Memory B cell (primary cell): Measurements from ENCODE around the gene MTIF3.

Experiments
- ATAC-seq: fragments of 150-1000 bp; cut with Tn5 transposase; 2 replicates; pipeline ENCODE4 v1.10.0; 2021; ENCODE audit warnings: low read depth, mild to moderate bottlenecking, moderate library complexity
- DNase-seq, 2 donors: peaks; one replicate each; pipeline ENCODE4 v3.0.0; 2022; ENCODE audit warnings: low spot score in 2 of 2
- H3K27ac Mint-ChIP-seq: one replicate; pipeline ENCODE4 v1.8.0; 2022; ENCODE audit warnings: mild to moderate bottlenecking, moderate library complexity, mixed read lengths
- H3K27me3 Mint-ChIP-seq: one replicate; pipeline ENCODE4 v1.8.0; 2022; ENCODE audit warnings: mixed read lengths
- H3K36me3 Mint-ChIP-seq: one replicate; pipeline ENCODE4 v1.8.0; 2022; ENCODE audit warnings: mild to moderate bottlenecking, mixed read lengths
- H3K4me1 Mint-ChIP-seq: one replicate; pipeline ENCODE4 v1.8.0; 2022; ENCODE audit warnings: mixed read lengths
- H3K4me3 Mint-ChIP-seq: one replicate; pipeline ENCODE4 v1.8.0; 2022; ENCODE audit warnings: mild to moderate bottlenecking, moderate library complexity, mixed read lengths
- H3K9me3 Mint-ChIP-seq: one replicate; pipeline ENCODE4 v1.8.0; 2022; ENCODE audit warnings: mixed read lengths

Gene MTIF3

DNA sequence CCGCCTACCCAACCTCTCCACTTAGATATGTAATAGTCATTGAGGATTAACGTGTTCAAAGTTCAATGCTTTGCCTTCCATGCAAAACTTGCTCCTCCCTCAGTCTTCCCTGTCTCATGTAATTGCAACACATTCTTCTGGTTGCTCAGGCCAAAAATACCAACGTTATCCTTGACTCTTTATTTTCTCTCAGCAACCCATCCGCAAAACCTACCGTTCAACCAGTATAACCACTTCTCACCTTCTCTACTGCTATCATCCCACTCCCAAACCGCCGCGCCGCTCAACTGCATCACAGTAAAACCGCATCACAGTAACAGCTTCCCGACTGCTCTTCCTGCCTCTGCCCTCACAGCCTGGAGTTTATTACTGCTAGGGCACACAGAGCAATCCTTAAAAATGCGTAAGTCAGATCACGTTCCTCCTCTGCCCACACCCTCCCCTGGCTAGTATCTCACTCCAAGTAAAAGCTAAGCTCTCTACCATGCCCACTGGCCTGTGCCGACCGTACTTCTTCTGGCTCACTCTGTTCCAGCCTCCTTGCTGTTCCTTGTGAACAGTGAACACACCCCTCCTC lies 8.2 kb downstream of the MTIF3 start:
- DNase-seq (no peak), ATAC-seq (no peak)
- H3K36me3 Mint-ChIP-seq, result peaks cover 29% of the 10 kb centered on the region
- H3K9me3 Mint-ChIP-seq, result no peaks in the 10 kb centered on the region
- H3K27me3 Mint-ChIP-seq, result no peaks in the 10 kb centered on the region
- peaks cover 33% of the 10 kb centered on the region for H3K4me1 Mint-ChIP-seq
- H3K4me3 Mint-ChIP-seq, result peak overlapping the region; percentile 56
- peak overlapping the region; percentile 84 for H3K27ac Mint-ChIP-seq

DNA sequence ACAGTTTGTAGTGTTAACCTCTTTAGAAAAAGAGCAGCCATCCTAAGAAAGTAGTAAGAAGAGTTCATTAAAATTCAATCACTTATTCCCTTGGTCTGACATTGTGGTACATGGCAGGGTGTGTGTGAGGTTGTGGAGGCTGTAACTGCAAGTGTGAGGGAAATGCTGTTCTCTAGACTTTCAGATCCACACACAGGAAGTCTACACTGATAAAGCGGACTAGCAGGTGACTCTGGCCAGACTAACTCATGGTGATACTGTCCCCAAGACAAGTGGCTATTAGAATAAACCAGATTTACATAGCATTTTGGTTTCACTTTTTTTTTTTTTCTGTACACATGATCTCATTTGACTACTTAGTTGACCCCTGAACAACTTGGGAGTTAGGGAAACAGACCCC lies 10.0 kb downstream of the MTIF3 start:
- Mint-ChIP-seq H3K27me3 (no peaks in the 10 kb centered on the region), H3K27ac (peak overlapping the region; percentile 78), H3K4me3 (no peak overlapping the region), H3K36me3 (peaks cover 30% of the 10 kb centered on the region), H3K9me3 (no peaks in the 10 kb centered on the region), H3K4me1 (peaks cover 31% of the 10 kb centered on the region)
- DNase-seq (no peak), ATAC-seq (no peak)

DNA sequence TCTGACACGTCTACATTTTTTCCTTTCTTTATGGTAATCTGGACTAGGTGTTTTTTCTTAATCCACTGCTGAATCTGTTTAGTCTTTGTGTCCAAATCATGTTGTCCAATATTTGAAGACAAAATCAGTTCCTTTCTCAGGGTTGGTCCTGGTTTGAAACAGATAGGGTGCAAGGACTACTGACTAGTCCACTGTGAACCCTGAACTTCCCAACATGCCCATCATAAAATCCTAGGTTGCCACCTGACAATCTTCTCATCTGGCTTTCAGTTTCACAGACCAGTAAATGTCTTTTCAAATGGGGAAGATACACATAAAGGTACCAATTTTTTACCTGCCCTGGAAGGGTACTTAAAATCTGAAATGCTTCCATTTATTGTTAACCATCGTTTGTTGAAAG lies 13.2 kb downstream of the MTIF3 start:
- Mint-ChIP-seq H3K4me1 (peaks cover 26% of the 10 kb centered on the region), H3K4me3 (no peak overlapping the region), H3K27ac (peak overlapping the region; percentile 72), H3K9me3 (no peaks in the 10 kb centered on the region), H3K36me3 (peaks cover 39% of the 10 kb centered on the region), H3K27me3 (no peaks in the 10 kb centered on the region)
- DNase-seq (no peak), ATAC-seq (no peak)

GRCh38 chr13:27432611-27433210 lies 17.7 kb downstream of the MTIF3 start:
- Mint-ChIP-seq H3K36me3 (peaks cover 44% of the 10 kb centered on the region), H3K9me3 (no peaks in the 10 kb centered on the region), H3K27me3 (no peaks in the 10 kb centered on the region), H3K4me3 (no peak overlapping the region), H3K4me1 (peaks cover 19% of the 10 kb centered on the region), H3K27ac (no peak overlapping the region)
- ATAC-seq, result no peak
- no peak for DNase-seq

DNA sequence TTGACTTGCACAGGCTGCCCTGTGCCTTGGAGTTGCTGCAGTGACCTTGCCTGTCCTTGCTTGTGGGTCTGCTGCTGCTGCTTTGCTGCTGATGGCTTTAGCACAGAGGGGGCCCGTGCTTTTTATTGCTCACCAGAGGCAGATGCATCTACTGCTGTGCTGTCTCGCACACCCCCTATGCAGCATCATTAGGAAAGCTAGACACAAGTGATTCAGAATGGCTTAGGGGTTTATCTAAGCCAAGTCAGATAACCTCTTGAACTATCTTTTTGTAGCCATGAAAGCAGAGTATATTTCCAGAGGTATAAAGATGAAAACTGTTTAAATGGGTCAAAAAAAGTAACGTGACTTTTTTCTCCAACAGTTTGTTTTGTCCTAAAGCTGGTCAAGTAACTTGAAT lies 18.2 kb downstream of the MTIF3 start:
- H3K27ac Mint-ChIP-seq, result no peak overlapping the region
- ATAC-seq (no peak), DNase-seq (no peak)
- no peaks in the 10 kb centered on the region for H3K27me3 Mint-ChIP-seq
- no peaks in the 10 kb centered on the region for H3K9me3 Mint-ChIP-seq
- peaks cover 40% of the 10 kb centered on the region for H3K36me3 Mint-ChIP-seq
- no peak overlapping the region for H3K4me3 Mint-ChIP-seq
- H3K4me1 Mint-ChIP-seq, result peaks cover 20% of the 10 kb centered on the region

- ATAC-seq, result no peak
- H3K36me3 Mint-ChIP-seq, result peaks cover 31% of the 10 kb centered on the region
- peak overlapping the region; percentile 79 for H3K27ac Mint-ChIP-seq
- H3K9me3 Mint-ChIP-seq, result no peaks in the 10 kb centered on the region
- H3K4me3 Mint-ChIP-seq, result peak overlapping the region; percentile 50
- H3K27me3 Mint-ChIP-seq, result no peaks in the 10 kb centered on the region
- H3K4me1 Mint-ChIP-seq, result peaks cover 31% of the 10 kb centered on the region
- no peak for DNase-seq
Measured at GRCh38 chr13:27428160-27428559, 22.2 kb downstream of the MTIF3 start.

GRCh38 chr13:27427641-27428040 lies 22.7 kb downstream of the MTIF3 start:
- Mint-ChIP-seq H3K27me3 (no peaks in the 10 kb centered on the region), H3K9me3 (no peaks in the 10 kb centered on the region), H3K4me1 (peaks cover 31% of the 10 kb centered on the region), H3K4me3 (peak overlapping the region; percentile 29), H3K36me3 (peaks cover 27% of the 10 kb centered on the region), H3K27ac (peak overlapping the region; percentile 79)
- no peak for ATAC-seq
- DNase-seq, result no peak

DNA sequence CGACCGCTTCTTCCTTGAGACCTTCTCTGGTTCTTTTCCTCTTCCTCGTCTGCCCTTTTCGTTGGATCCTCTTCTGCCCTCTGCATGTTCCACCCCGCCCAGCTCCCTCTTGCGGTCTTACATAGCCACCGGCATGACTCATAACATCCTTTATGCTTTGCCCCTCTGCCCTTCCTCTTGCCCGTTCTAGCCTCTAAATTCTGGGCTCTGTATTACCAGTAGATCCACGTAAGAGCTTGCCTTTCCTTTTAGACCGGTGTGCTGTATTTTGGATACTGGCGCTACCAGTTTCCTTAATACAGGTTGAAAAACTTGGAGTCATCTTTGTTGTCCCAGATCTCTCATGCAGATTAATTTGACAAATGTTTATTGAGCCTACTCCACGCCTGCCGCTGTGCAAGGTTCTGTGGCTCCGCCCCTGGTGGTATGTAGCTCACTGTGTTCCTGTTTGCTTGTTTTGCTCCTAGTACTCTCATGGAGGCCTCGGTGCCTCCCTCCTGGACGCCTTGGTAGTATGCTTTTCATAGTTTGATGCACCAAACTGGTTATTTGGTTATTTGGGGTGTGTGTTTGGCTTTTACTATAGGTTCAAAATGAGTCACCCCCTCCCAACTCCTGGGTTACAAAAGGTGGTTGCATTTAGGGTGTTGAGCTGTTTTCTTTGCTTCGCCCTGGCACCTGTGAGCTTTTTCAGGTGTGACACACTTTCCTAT lies 24.3 kb downstream of the MTIF3 start:
- DNase-seq (peak; percentile 53 to 65), ATAC-seq (peak; percentile 75)
- peak overlapping the region; percentile 88 for H3K27ac Mint-ChIP-seq
- no peaks in the 10 kb centered on the region for H3K9me3 Mint-ChIP-seq
- no peaks in the 10 kb centered on the region for H3K27me3 Mint-ChIP-seq
- peak overlapping the region; percentile 87 for H3K4me3 Mint-ChIP-seq
- H3K4me1 Mint-ChIP-seq, result peaks cover 30% of the 10 kb centered on the region
- peaks cover 17% of the 10 kb centered on the region for H3K36me3 Mint-ChIP-seq

GRCh38 chr13:27425158-27425917 lies 25.0 kb downstream of the MTIF3 start:
- H3K36me3 Mint-ChIP-seq, result peaks cover 10% of the 10 kb centered on the region
- no peak for ATAC-seq
- H3K4me3 Mint-ChIP-seq, result peak overlapping the region; percentile 87
- peaks cover 25% of the 10 kb centered on the region for H3K4me1 Mint-ChIP-seq
- no peaks in the 10 kb centered on the region for H3K9me3 Mint-ChIP-seq
- H3K27ac Mint-ChIP-seq, result peak overlapping the region; percentile 88
- H3K27me3 Mint-ChIP-seq, result no peaks in the 10 kb centered on the region
- DNase-seq, result no peak

DNA sequence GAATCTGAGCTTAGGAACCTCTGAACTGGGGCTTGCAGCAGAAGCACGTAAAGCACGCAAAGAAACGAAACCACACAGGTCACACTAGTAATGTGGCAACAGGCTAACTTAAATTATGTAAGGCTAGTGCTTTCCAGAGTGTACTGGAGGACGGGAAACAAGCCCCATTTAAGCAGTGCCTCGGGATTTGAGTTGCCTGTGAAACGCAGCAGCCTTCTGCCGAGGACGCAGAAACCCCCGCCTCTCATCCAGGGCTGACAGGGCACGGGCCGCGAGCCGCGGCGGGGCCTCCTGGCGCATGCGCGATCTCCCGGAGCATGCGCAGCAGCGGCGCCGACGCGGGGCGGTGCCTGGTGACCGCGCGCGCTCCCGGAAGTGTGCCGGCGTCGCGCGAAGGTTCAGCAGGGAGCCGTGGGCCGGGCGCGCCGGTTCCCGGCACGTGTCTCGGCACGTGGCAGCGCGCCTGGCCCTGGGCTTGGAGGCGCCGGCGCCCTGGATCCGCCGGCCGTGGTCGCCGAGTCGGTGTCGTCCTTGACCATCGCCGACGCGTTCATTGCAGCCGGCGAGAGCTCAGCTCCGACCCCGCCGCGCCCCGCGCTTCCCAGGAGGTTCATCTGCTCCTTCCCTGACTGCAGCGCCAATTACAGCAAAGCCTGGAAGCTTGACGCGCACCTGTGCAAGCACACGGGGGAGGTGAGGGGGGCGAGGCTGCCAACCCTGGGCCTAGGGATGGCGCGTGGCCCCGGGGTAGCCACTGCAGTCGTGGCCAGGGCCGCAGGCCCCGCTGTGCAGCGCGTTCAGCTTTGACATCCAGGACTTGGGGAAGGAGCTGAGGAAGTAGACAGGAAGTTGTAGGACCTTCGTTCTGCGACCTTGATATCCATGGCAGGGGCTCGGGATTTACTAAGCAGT lies 25.9 kb downstream of the MTIF3 start, which contains the start of gene GTF3A:
Gene GTF3A, plus strand, starts transcription at position 374 of the 912 bp plus-strand sequence.
- ATAC-seq (peak; percentile 70), DNase-seq (peak; percentile 90 to 92)
- Mint-ChIP-seq H3K27ac (peak within 1 kb of the TSS; percentile 88), H3K9me3 (no peaks in the 10 kb centered on the region), H3K4me3 (peak within 1 kb of the TSS; percentile 87), H3K4me1 (peaks cover 25% of the 10 kb centered on the region), H3K36me3 (peaks cover 10% of the 10 kb centered on the region), H3K27me3 (no peaks in the 10 kb centered on the region)

DNA sequence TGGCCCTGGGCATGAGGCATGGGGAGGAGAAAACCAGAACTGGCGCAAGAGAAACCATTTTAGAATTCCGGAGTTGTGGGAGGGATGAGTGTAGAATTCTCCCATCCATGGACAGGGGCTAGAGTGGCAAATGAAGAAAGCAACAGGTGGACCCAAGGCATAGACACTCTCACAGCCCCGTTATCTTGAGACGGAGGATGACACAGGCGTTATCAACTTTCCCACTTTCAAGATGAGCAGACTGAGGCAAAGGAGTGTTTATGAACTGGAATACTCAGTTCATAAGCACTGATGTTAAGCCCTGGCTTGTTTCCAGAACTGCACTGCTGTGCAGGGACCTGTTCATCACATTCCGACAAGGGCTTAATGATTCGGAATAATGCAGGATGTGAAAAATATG lies 27.0 kb downstream of the MTIF3 start:
- peak overlapping the region; percentile 71 for H3K4me3 Mint-ChIP-seq
- peaks cover 24% of the 10 kb centered on the region for H3K4me1 Mint-ChIP-seq
- H3K27me3 Mint-ChIP-seq, result no peaks in the 10 kb centered on the region
- peaks cover 9% of the 10 kb centered on the region for H3K36me3 Mint-ChIP-seq
- no peaks in the 10 kb centered on the region for H3K9me3 Mint-ChIP-seq
- H3K27ac Mint-ChIP-seq, result no peak overlapping the region
- ATAC-seq (no peak), DNase-seq (no peak)

DNA sequence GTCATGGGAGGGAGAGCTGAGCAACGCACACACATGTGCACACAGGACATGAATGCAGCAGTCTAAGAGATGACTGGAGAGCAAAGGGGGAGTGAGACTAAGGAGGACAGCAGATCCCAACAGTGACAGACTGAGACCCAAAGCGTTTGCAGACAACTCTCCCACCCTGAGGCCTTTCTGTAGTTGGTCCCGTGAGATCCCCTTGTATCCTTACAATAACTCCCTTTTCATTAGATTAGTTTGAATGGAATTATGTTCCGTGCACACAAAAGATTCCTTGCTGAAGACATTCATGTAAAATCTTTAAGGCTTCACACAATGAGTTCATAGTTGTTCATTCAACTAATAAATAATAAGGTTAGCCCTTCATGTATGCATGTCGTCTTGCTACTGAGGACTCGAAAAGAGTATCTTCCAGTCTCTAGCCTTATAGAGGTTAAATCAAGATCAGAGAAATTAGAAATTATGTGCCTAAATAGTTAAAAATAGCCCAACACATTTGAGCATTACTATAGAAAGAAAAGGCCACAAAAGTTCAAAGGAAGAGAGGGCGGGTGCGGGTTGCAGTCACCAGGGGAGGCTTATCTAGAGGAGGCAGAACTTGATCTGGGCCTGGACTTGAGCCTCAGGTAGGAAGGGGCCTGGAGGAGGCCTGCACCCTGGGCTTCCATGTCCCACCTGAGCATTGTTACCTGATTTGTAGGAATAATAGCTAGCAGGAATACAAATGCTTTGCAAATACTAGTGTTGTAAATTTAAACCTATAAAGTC lies 29.1 kb downstream of the MTIF3 start:
- no peak for DNase-seq
- no peak for ATAC-seq
- Mint-ChIP-seq H3K27ac (no peak overlapping the region), H3K9me3 (no peaks in the 10 kb centered on the region), H3K36me3 (no peaks in the 10 kb centered on the region), H3K4me3 (no peak overlapping the region), H3K27me3 (peaks cover 3% of the 10 kb centered on the region), H3K4me1 (peaks cover 9% of the 10 kb centered on the region)

DNA sequence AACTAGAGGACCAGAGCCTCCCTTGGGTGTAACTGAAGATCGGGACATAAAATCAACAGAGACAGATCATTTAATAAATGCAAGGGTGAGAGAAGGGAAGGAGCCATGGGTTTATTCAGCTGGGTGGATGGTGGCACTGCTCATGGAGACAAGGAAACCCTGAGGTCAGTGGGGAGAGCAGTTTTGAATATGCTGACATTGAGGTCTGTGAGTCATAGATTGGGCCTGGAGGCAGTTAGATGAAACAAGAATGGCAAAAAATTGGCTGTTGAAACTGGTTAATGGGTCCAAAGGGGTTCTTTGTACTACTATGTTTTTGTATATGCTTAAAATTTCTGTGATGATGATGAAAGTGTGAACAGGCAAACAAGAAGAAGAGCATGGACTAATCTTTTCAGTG lies 31.0 kb downstream of the MTIF3 start:
- no peak overlapping the region for H3K27ac Mint-ChIP-seq
- H3K36me3 Mint-ChIP-seq, result no peaks in the 10 kb centered on the region
- no peak for ATAC-seq
- H3K9me3 Mint-ChIP-seq, result no peaks in the 10 kb centered on the region
- DNase-seq, result no peak
- H3K4me3 Mint-ChIP-seq, result no peak overlapping the region
- no peaks in the 10 kb centered on the region for H3K4me1 Mint-ChIP-seq
- H3K27me3 Mint-ChIP-seq, result peaks cover 3% of the 10 kb centered on the region
